Astrocyte (in vitro differentiated cells and primary cell): ENCODE data around the gene EPHA6.

Experiments used
- CTCF ChIP-seq: IDR thresholded peaks from 2 replicates; pipeline ENCODE4 v1.5.1; 2011; ENCODE audit warnings: low read depth, mild to moderate bottlenecking, inconsistent platforms, low read length, moderate library complexity; ENCODE audit not compliant: insufficient read depth
- EZH2 ChIP-seq: IDR thresholded peaks from 2 replicates; pipeline ENCODE4 v1.6.1; 2012; ENCODE audit warnings: mild to moderate bottlenecking, low read length, inconsistent platforms; ENCODE audit not compliant: insufficient read depth

GRCh38 chr3:97530691-97531090 is 716.3 kb downstream of the EPHA6 start:
- no peak for TF ChIP-seq CTCF
- no peak for TF ChIP-seq EZH2
